H9 (cell line): ENCODE data around the gene SMARCC1. TPM values are rescaled to one million over a fixed set of nuclear protein-coding genes. Genes with fewer than 3 reads are reported as not detected.

Experiments used
- DNase-seq: peaks from one replicate; pipeline ENCODE4 v3.0.0-alpha.2; 2017
- H2AFZ ChIP-seq: one replicate; pipeline ENCODE4 v1.6.1; 2013; ENCODE audit warnings: mild to moderate bottlenecking, low read length, control low read depth, moderate library complexity
- H2AK5ac ChIP-seq: 2 replicates; pipeline ENCODE4 v1.6.1; 2013; ENCODE audit warnings: low read length, control low read depth, mixed read lengths; ENCODE audit not compliant: insufficient read length
- H2BK120ac ChIP-seq: one replicate; pipeline ENCODE4 v1.6.1; 2013; ENCODE audit warnings: low read depth, mild to moderate bottlenecking, low read length, control low read depth, inconsistent platforms; ENCODE audit not compliant: poor library complexity, severe bottlenecking
- H2BK12ac ChIP-seq: 2 replicates; pipeline ENCODE4 v1.6.1; 2013; ENCODE audit warnings: low read length, control low read depth, mixed read lengths, low read depth; ENCODE audit not compliant: insufficient read length
- H2BK15ac ChIP-seq: 2 replicates; pipeline ENCODE4 v1.6.1; 2013; ENCODE audit warnings: low read depth, low read length, control low read depth
- H2BK20ac ChIP-seq: one replicate; pipeline ENCODE4 v1.6.1; 2013; ENCODE audit warnings: low read depth, mild to moderate bottlenecking, low read length, control low read depth, inconsistent platforms; ENCODE audit not compliant: poor library complexity, severe bottlenecking
- H2BK5ac ChIP-seq: 2 replicates; pipeline ENCODE4 v1.6.1; 2013; ENCODE audit warnings: low read length, control low read depth, mixed read lengths; ENCODE audit not compliant: insufficient read length
- H3K14ac ChIP-seq: 2 replicates; pipeline ENCODE4 v1.6.1; 2013; ENCODE audit warnings: low read length, control low read depth; ENCODE audit not compliant: insufficient read depth
- H3K18ac ChIP-seq: 2 replicates; pipeline ENCODE4 v1.6.1; 2013; ENCODE audit warnings: low read depth, mild to moderate bottlenecking, mixed read lengths, low read length, control low read depth; ENCODE audit not compliant: insufficient read length
- H3K23ac ChIP-seq: 2 replicates; pipeline ENCODE4 v1.6.1; 2013; ENCODE audit warnings: low read length, control low read depth, mixed read lengths, low read depth; ENCODE audit not compliant: insufficient read length
- H3K23me2 ChIP-seq: 2 replicates; pipeline ENCODE4 v1.6.1; 2013; ENCODE audit warnings: low read depth, mild to moderate bottlenecking, mixed read lengths, low read length, control low read depth; ENCODE audit not compliant: insufficient read length, poor library complexity, severe bottlenecking
- H3K27ac ChIP-seq: 2 replicates; pipeline ENCODE4 v1.5.1; 2013; ENCODE audit warnings: low read length, control low read depth, mixed read lengths, low read depth; ENCODE audit not compliant: insufficient read length
- H3K27me3 ChIP-seq: 2 replicates; pipeline ENCODE4 v1.6.1; 2013; ENCODE audit warnings: low read length, control low read depth, inconsistent platforms; ENCODE audit not compliant: insufficient read depth
- H3K4ac ChIP-seq: 2 replicates; pipeline ENCODE4 v1.6.1; 2013; ENCODE audit warnings: low read depth, mild to moderate bottlenecking, control low read depth, inconsistent platforms, low read length, moderate library complexity
- H3K4me1 ChIP-seq: 2 replicates; pipeline ENCODE4 v1.6.1; 2013; ENCODE audit warnings: low read length, control low read depth, inconsistent platforms; ENCODE audit not compliant: insufficient read depth
- H3K4me2 ChIP-seq: 2 replicates; pipeline ENCODE4 v1.6.1; 2013; ENCODE audit warnings: low read length, control low read depth, mixed read lengths; ENCODE audit not compliant: insufficient read length, insufficient read depth
- H3K56ac ChIP-seq: 2 replicates; pipeline ENCODE4 v1.6.1; 2013; ENCODE audit warnings: low read depth, mild to moderate bottlenecking, mixed read lengths, low read length, control low read depth; ENCODE audit not compliant: insufficient read length
- H3K79me1 ChIP-seq: 2 replicates; pipeline ENCODE4 v1.6.1; 2013; ENCODE audit warnings: low read depth, mild to moderate bottlenecking, moderate library complexity, low read length, control low read depth, inconsistent platforms; ENCODE audit not compliant: insufficient read depth, poor library complexity, severe bottlenecking
- H3K79me2 ChIP-seq: 2 replicates; pipeline ENCODE4 v1.6.1; 2013; ENCODE audit warnings: low read length, control low read depth, inconsistent platforms; ENCODE audit not compliant: insufficient read depth
- H3K9ac ChIP-seq: 2 replicates; pipeline ENCODE4 v1.6.1; 2013; ENCODE audit warnings: low read length, control low read depth, mixed read lengths; ENCODE audit not compliant: insufficient read length; ENCODE audit errors: extremely low read depth
- H3K9me3 ChIP-seq: one replicate; pipeline ENCODE4 v1.6.1; 2013; ENCODE audit warnings: low read depth, low read length, inconsistent platforms; ENCODE audit not compliant: control insufficient read depth
- H3T11ph ChIP-seq: one replicate; pipeline ENCODE4 v1.6.1; 2013; ENCODE audit warnings: mild to moderate bottlenecking, low read length, control low read depth, inconsistent platforms
- H4K20me1 ChIP-seq: one replicate; pipeline ENCODE4 v1.6.1; 2013; ENCODE audit not compliant: control insufficient read depth, insufficient read length, insufficient read depth
- H4K5ac ChIP-seq: 2 replicates; pipeline ENCODE4 v1.6.1; 2013; ENCODE audit warnings: low read depth, mild to moderate bottlenecking, mixed read lengths, low read length, control low read depth; ENCODE audit not compliant: insufficient read length
- H4K8ac ChIP-seq: replicated peaks from 2 replicates; pipeline ENCODE4 v1.6.1; 2013; ENCODE audit warnings: low read length, control low read depth, mixed read lengths, low read depth; ENCODE audit not compliant: insufficient read length
- H4K91ac ChIP-seq: 2 replicates; pipeline ENCODE4 v1.6.1; 2013; ENCODE audit warnings: low read depth, mild to moderate bottlenecking, moderate library complexity, mixed read lengths, low read length, control low read depth; ENCODE audit not compliant: insufficient read length
- H3K27ac Mint-ChIP-seq, 3 experiments: 2 replicates in 2 of 3; 3 replicates in 1 of 3; pipeline ENCODE4 v1.8.0; 2020 to 2021; ENCODE audit warnings: mixed read lengths in 3 of 3, mild to moderate bottlenecking in 1 of 3, moderate library complexity in 1 of 3
- H3K27me3 Mint-ChIP-seq: 2 replicates; pipeline ENCODE4 v1.8.0; 2021; ENCODE audit warnings: low read depth, mild to moderate bottlenecking, moderate library complexity, mixed read lengths
- H3K36me3 Mint-ChIP-seq, 3 experiments: 2 replicates in 2 of 3; 3 replicates in 1 of 3; pipeline ENCODE4 v1.8.0; 2020 to 2021; ENCODE audit warnings: low read depth in 3 of 3, mixed read lengths in 3 of 3; ENCODE audit not compliant: insufficient read depth in 1 of 3
- H3K4me1 Mint-ChIP-seq, 2 experiments: 2 replicates each; pipeline ENCODE4 v1.8.0; 2020; ENCODE audit warnings: mixed read lengths in 2 of 2
- H3K4me3 Mint-ChIP-seq, 2 experiments: 2 replicates in 1 of 2; 3 replicates in 1 of 2; pipeline ENCODE4 v1.8.0; 2020 to 2021; ENCODE audit warnings: mild to moderate bottlenecking in 2 of 2, mixed read lengths in 2 of 2, moderate library complexity in 1 of 2
- H3K9me3 Mint-ChIP-seq, 2 experiments: 2 replicates in 1 of 2; 3 replicates in 1 of 2; pipeline ENCODE4 v1.8.0; 2020; ENCODE audit warnings: mild to moderate bottlenecking in 2 of 2, mixed read lengths in 2 of 2, moderate library complexity in 1 of 2
- CTCF ChIP-seq: fragments of 200-600 bp; sonication (generic); conservative IDR thresholded peaks from 3 replicates; pipeline ENCODE4 v1.8.0; 2021; ENCODE audit warnings: antibody characterized with exemption, mild to moderate bottlenecking
- WGBS: extraction: QIAGEN DNeasy Blood & Tissue Kit; methylation state at CpG from one replicate; pipeline ENCODE4 v1.1.7; 2013; ENCODE audit warnings: missing lambda C conversion rate, low lambda C conversion rate, mixed read lengths; ENCODE audit not compliant: insufficient read length; ENCODE audit errors: extremely low coverage; 5-methylcytosine and 5-hydroxymethylcytosine counted together
- total RNA-seq: library from RNA; stranded (reverse); gene quantifications from 2 replicates; pipeline ENCODE4 v1.2.1, GENCODE V29; 2021

Gene SMARCC1
- total RNA-seq, 1 experiment from 2014 or later: 274 TPM

GRCh38 chr3:47711596-47711995, 70.1 kb downstream of the SMARCC1 start:
- WGBS: no CpG with 5 or more reads among the region's 3 CpGs
- Histone ChIP-seq H3K23me2 (no peaks in the 10 kb centered on the region), H3K9ac (no peak overlapping the region), H2BK12ac (no peak overlapping the region), H2BK120ac (no peak overlapping the region), H3K56ac (no peak overlapping the region), H3K4me2 (no peak overlapping the region), H4K91ac (no peak overlapping the region), H3K27ac (no peak overlapping the region), H2BK5ac (no peak overlapping the region), H3K23ac (no peak overlapping the region), H4K5ac (no peak overlapping the region), H3K4me1 (no peaks in the 10 kb centered on the region), H4K20me1 (no peaks in the 10 kb centered on the region), H3K18ac (no peak overlapping the region), H4K8ac (no peak overlapping the region), H3K9me3 (no peaks in the 10 kb centered on the region), H3K79me1 (peaks cover 7% of the 10 kb centered on the region), H3K27me3 (no peaks in the 10 kb centered on the region), H2AFZ (no peak overlapping the region), H3K14ac (no peak overlapping the region), H2AK5ac (no peak overlapping the region), H3T11ph (no peak overlapping the region), H2BK20ac (no peak overlapping the region), H2BK15ac (no peak overlapping the region), H3K79me2 (no peaks in the 10 kb centered on the region), H3K4ac (no peak overlapping the region)
- Mint-ChIP-seq H3K36me3 (peaks cover 43 to 93% (median 76%) of the 10 kb centered on the region in 3 experiments; a peak in 6 of 7 replicates), H3K27ac (no peak overlapping the region), H3K4me1 (no peaks in the 10 kb centered on the region), H3K4me3 (no peak overlapping the region), H3K9me3 (no peaks in the 10 kb centered on the region), H3K27me3 (no peaks in the 10 kb centered on the region)
- TF ChIP-seq CTCF: no peak
- DNase-seq: no peak
